ENCODE results near the gene TASL. TPM values are rescaled to one million over a fixed set of nuclear protein-coding genes. Genes with fewer than 3 reads are reported as not detected.

The TASL gene
- total RNA-seq, 3 donors from 2014 or later (not counting 1 experiment from before 2014, with no cell fraction given): 2.2 to 4.7 (median 4.0) TPM

GRCh38 chrX:30538271-30538670, 39.3 kb downstream of the TASL start:
- intact Hi-C loops (cut with micrococcal nuclease): no loop called here
- Histone ChIP-seq H3K4me1 (ENCODE audit: control insufficient read depth, insufficient read depth, low read length) (no peaks in the 10 kb centered on the region), H3K4me3 (ENCODE audit: low read length) (no peak overlapping the region), H3K36me3 (ENCODE audit: control insufficient read depth, insufficient read depth, low read length) (no peaks in the 10 kb centered on the region), H3K27me3 (ENCODE audit: control insufficient read depth, insufficient read depth, low read length) (no peaks in the 10 kb centered on the region), H3K27ac (ENCODE audit: low read length) (no peak overlapping the region), H3K9me3 (ENCODE audit: control insufficient read depth, insufficient read depth, low read length) (no peaks in the 10 kb centered on the region)
- Mint-ChIP-seq H3K9me3 (no peaks in the 10 kb centered on the region), H3K4me3 (no peak overlapping the region), H3K27me3 (ENCODE audit: low read depth in 2 of 2) (no peaks in the 10 kb centered on the region), H3K36me3 (no peaks in the 10 kb centered on the region), H3K27ac (no peak overlapping the region), H3K4me1 (no peaks in the 10 kb centered on the region)
- TF ChIP-seq CTCF (IDR thresholded peaks at IDR 0.05): no peak
- WGBS (ENCODE audit: insufficient coverage): no CpG with 5 or more reads among the region's 2 CpGs
- DNase-seq: no peak
- no peak for ATAC-seq

- intact Hi-C loops (cut with micrococcal nuclease): no loop called here
- H3K4me1 Mint-ChIP-seq: no peaks in the 10 kb centered on the region
- ATAC-seq (no peak), DNase-seq (no peak)
- WGBS (ENCODE audit: insufficient coverage): 43% methylated on average over 1 of the region's 1 CpG
- no peaks in the 10 kb centered on the region for H3K36me3 Mint-ChIP-seq
- no peak for TF ChIP-seq CTCF (IDR thresholded peaks at IDR 0.05)
- H3K27ac Mint-ChIP-seq: no peak overlapping the region
- no peaks in the 10 kb centered on the region for H3K27me3 Mint-ChIP-seq (ENCODE audit: low read depth in 2 of 2)
- Histone ChIP-seq H3K4me3 (ENCODE audit: low read length) (no peak overlapping the region), H3K36me3 (ENCODE audit: control insufficient read depth, insufficient read depth, low read length) (no peaks in the 10 kb centered on the region), H3K27ac (ENCODE audit: low read length) (no peak overlapping the region), H3K9me3 (ENCODE audit: control insufficient read depth, insufficient read depth, low read length) (no peaks in the 10 kb centered on the region), H3K4me1 (ENCODE audit: control insufficient read depth, insufficient read depth, low read length) (no peaks in the 10 kb centered on the region), H3K27me3 (ENCODE audit: control insufficient read depth, insufficient read depth, low read length) (no peaks in the 10 kb centered on the region)
- no peak overlapping the region for H3K4me3 Mint-ChIP-seq
- H3K9me3 Mint-ChIP-seq: peaks cover 0 to 2% of the 10 kb centered on the region in 2 donors
Observed at GRCh38 chrX:30533835-30534234, 43.7 kb downstream of the TASL start.

DNA sequence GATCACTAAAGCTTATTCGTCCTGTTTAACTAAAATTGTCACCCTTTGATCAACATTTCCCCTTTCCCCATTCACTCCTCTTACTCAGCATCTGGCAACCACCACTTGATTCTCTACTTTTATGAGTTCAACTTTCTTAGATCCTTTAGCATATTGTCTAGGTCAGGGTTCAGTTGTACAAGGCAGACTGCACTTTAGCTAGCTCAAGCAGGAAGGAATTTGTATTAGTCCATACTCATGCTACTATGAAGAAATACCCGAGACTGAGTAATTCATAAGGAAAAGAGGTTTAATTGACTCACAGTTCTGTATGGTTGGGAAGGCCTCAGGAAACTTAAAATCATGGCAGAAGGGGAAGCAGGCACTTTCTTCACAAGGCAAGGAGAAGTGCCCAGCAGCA, 44.3 kb downstream of the TASL start:
- Mint-ChIP-seq H3K4me3 (no peak overlapping the region), H3K36me3 (no peaks in the 10 kb centered on the region), H3K27ac (no peak overlapping the region), H3K4me1 (no peaks in the 10 kb centered on the region), H3K9me3 (peaks cover 0 to 2% of the 10 kb centered on the region in 2 donors), H3K27me3 (ENCODE audit: low read depth in 2 of 2) (no peaks in the 10 kb centered on the region)
- no peak for DNase-seq
- WGBS (ENCODE audit: insufficient coverage): 100% methylated on average over 1 of the region's 2 CpGs
- Histone ChIP-seq H3K4me1 (ENCODE audit: control insufficient read depth, insufficient read depth, low read length) (no peaks in the 10 kb centered on the region), H3K27ac (ENCODE audit: low read length) (no peak overlapping the region), H3K9me3 (ENCODE audit: control insufficient read depth, insufficient read depth, low read length) (no peaks in the 10 kb centered on the region), H3K27me3 (ENCODE audit: control insufficient read depth, insufficient read depth, low read length) (no peaks in the 10 kb centered on the region), H3K36me3 (ENCODE audit: control insufficient read depth, insufficient read depth, low read length) (no peaks in the 10 kb centered on the region), H3K4me3 (ENCODE audit: low read length) (no peak overlapping the region)
- TF ChIP-seq CTCF (IDR thresholded peaks at IDR 0.05): no peak
- intact Hi-C loops (cut with micrococcal nuclease): no loop called here
- ATAC-seq: no peak

- H3K9me3 Mint-ChIP-seq: peaks cover 0 to 2% of the 10 kb centered on the region in 2 donors
- no peaks in the 10 kb centered on the region for H3K4me1 Mint-ChIP-seq
- TF ChIP-seq CTCF (IDR thresholded peaks at IDR 0.05): no peak
- intact Hi-C loops (cut with micrococcal nuclease): no loop called here
- no peaks in the 10 kb centered on the region for H3K36me3 Mint-ChIP-seq
- H3K27ac Mint-ChIP-seq: no peak overlapping the region
- no peaks in the 10 kb centered on the region for H3K4me1 ChIP-seq (ENCODE audit: control insufficient read depth, insufficient read depth, low read length)
- 67% methylated on average over 1 of the region's 3 CpGs for WGBS (ENCODE audit: insufficient coverage)
- H3K27me3 Mint-ChIP-seq (ENCODE audit: low read depth in 2 of 2): no peaks in the 10 kb centered on the region
- no peaks in the 10 kb centered on the region for H3K9me3 ChIP-seq (ENCODE audit: control insufficient read depth, insufficient read depth, low read length)
- H3K4me3 ChIP-seq (ENCODE audit: low read length): no peak overlapping the region
- no peaks in the 10 kb centered on the region for H3K27me3 ChIP-seq (ENCODE audit: control insufficient read depth, insufficient read depth, low read length)
- no peaks in the 10 kb centered on the region for H3K36me3 ChIP-seq (ENCODE audit: control insufficient read depth, insufficient read depth, low read length)
- no peak for DNase-seq
- no peak for ATAC-seq
- no peak overlapping the region for H3K4me3 Mint-ChIP-seq
- no peak overlapping the region for H3K27ac ChIP-seq (ENCODE audit: low read length)
Observed at GRCh38 chrX:30530606-30531005, 47.0 kb downstream of the TASL start.
